DMS 273 (cell line): ENCODE measurements around the gene BAIAP2.

Experiments
- DNase-seq: peaks from one replicate; lab custom pipeline; 2025; ENCODE audit not compliant: unreplicated experiment; lab: John Stamatoyannopoulos, UW

BAIAP2 gene

DNA sequence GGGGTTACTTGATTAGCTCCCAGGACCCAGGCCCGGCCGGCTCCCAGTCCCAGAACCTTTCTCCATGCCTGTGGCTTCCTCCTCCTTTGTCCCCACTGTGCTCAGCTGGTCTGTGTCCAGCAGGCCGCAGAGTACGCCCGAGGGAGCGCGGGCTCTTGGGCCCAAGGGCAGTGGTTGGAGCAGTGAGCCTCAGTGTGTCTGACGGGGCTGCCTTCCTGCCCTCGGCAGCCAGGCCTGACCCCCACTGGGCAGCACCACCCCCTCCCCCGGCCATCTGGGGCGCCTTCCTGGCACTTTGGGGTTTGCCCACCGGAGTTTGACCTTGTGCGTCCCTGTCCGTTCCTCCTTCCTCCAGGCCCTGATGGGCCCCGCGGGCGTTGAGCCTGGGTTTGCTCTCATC lies 67.9 kb downstream of the BAIAP2 start:
- DNase-seq = no peak

DNA sequence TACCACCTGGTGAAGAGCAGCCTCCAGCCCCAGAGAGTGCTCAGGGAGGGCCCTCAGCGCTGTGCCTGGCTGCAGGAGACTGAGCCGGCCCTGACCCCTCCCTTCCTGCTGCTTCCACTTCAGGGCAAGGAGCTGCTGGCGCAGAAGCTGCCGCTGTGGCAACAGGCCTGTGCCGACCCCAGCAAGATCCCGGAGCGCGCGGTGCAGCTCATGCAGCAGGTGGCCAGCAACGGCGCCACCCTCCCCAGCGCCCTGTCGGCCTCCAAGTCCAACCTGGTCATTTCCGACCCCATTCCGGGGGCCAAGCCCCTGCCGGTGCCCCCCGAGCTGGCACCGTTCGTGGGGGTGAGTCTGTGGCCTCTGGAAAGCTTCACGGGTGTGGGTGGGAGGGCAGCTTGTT lies 68.4 kb downstream of the BAIAP2 start:
- no peak for DNase-seq

GRCh38 chr17:81106716-81107115 lies 71.8 kb downstream of the BAIAP2 start:
- no peak for DNase-seq

GRCh38 chr17:81108220-81108619 lies 73.3 kb downstream of the BAIAP2 start:
- DNase-seq = no peak

DNA sequence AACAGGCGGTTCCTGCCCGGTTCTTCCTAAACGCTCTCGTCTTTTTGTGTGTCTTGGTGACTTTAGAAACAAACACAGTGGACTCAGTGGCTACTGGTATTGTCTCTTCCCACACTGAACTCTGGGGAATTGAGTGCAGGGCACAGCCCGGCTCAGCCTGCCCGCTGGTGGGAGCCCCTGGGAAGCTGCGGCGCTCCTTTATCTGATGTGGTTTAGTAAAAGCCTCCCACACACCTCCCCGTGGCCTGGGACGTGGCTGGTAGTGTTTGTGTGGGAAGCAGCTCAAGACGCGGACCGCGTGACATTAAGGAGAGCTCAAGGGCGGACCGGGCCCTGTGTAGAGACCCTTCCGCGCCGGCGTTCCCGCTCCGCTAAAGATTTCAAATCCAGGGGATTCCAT lies 75.0 kb downstream of the BAIAP2 start:
- no peak for DNase-seq

GRCh38 chr17:81110488-81111040 lies 75.6 kb downstream of the BAIAP2 start:
- DNase-seq = no peak

DNA sequence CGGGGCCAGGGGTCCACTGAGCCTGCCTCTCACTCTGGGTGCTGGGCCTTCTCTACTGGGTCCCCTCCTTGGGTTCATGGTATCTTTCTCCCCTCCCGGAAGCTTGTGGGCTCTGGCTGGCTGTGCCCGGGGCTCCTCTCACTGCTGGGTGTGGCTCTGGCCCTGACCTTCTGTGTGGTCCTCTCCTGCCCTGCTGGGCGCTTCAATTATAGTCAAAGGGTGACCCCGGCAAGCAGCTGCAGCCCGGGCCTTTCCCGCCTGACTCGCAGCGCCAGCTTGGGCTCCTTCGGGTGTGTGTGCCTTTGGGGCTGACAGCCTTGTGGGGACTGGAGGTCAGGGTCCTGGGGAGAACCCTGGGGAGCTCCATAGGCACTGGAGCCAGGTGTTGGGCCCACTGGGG lies 76.1 kb downstream of the BAIAP2 start:
- DNase-seq = no peak

GRCh38 chr17:81112450-81112849 lies 77.5 kb downstream of the BAIAP2 start:
- DNase-seq = no peak

GRCh38 chr17:81113158-81113724 lies 78.3 kb downstream of the BAIAP2 start:
- no peak for DNase-seq

DNA sequence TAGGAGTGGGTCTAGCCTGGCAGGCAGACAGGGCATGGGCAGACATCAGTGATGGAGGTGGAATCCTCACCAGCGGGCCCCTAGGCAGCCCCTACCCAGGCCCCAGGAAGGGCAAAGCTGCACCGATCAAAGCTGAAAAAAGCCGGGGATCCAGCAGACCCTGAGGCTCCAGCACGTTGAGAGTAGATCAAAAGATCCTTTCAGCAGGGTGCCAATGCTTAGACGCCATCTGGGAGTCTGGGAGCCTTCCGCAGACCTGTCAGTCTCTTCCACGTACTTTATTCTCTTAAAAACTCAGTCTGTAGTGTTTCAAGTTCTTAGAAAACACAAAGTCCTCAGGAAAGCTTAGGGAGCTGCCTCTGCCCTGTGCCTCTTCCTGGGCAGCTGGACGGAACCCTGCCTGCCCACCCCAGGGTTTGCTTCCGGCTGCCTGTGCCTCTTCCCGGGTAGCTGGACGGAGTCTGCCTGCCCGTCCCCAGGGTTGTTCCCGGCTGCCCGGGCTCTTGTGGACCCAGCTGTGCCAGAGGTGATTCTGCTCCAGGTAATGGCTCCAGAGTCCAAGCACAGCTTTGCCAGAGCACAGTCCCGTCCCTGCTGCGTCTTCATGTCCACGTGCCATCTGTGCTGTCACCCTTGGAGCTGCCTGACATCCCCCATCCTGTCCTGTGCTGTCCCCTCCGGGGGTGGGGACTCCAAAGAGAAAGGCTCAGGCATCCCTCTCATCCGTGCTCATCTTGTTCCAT lies 79.6 kb downstream of the BAIAP2 start:
- peak; percentile 50 for DNase-seq

- DNase-seq = no peak
Measured at GRCh38 chr17:81115219-81115618, 80.3 kb downstream of the BAIAP2 start.

DNA sequence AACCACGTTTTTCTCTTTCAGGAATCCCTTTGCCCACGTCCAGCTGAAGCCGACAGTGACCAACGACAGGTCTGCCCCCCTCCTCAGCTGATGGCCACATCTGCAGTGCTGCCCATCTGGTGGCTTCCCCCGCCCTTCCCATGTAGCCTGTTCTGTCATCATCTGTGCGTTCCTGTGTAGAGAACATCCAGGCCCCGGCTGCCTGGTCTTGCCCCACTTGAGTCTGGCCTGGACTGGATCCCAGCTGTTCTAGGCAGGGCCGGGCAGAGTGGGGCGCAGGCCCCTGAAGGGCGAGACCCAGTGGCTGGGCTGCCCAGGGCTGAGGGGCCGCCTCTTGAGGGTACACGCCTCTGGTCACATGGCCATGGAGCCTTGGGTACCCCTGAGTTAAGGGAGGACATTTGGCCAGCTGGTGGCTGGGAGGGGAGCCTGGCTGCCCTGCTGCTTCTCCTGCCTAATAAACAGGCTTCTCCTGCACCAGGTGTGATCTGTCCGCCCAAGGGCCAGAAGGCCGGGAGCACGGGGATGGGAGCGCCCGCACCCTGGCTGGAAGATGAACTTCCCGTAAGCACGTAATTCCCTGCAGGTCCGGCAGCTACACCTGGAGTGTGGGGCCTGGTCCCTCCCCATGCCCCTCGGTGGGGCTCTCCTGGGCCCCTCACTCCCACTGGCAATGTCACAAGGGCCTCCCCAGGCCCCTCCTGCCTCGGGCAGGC lies 81.0 kb downstream of the BAIAP2 start:
- peak; percentile 67 for DNase-seq

DNA sequence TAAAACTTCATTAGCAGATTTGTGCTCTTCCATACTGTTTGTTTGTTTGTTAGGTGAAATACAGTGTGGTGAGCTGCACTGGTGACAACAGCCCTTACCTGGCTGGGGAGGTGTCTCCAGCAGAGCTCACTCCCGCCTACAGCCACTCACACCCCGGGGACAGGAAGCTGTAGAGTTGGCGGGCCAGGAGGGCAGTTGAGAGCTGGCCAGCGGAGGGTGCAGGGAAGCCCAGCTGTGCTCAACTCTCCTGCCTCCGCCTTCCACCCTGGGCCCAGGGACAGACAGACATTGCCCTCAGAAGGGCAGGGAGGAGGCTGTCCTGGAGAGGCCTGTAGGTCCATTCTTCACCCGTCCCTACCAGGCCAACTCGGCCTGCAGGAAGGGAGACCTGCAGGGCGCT lies 81.8 kb downstream of the BAIAP2 start:
- DNase-seq = no peak

GRCh38 chr17:81117672-81118198 lies 82.8 kb downstream of the BAIAP2 start:
- DNase-seq = no peak

DNA sequence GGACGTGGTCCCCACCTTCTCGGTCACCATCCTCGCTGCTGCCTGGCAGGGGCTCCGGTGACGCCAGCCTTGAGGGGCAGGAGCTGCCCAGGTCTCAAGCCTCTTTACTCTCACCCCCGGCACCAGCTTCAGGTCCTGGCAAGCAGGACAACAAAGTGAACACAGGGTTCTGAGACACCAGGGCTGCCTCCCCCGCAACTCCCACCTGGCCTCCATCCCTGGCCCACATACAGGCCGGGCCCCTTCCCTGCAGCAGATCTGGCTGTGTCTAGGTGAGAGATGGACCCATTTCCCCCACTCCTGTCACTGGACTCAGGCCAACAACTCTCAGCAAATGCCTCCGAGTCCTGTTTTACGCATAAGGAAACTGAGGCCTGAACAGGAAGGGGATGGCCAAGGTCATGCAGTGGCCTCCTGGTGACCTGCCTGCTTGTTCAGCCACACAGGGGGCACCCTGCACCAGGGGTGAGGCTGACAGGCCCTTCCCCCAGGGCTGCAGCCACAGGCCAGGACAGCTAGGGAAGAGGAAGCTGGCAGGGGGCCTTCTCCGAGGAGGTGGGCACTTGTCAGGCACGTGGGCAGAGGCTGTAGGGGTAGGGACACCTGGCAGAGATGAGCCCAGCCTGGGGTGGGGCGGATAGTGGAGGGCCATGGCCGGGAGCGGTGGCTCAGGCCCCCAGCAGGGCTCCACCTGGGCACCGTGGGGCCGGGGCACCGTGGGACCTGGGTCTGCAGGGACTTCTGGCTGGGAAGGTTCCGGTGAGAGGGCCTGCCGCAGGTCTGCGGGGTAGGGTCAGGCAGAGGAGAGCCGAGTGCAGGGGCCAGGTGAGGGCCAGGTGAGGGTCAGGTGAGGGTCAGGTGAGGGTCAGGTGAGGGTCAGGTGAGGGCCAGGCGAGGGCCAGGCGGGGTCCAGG lies 83.6 kb downstream of the BAIAP2 start:
- peak; percentile 50 for DNase-seq

- DNase-seq = peak; percentile 74
Measured at GRCh38 chr17:81119223-81120148, 84.5 kb downstream of the BAIAP2 start.

GRCh38 chr17:81120149-81120484 lies 85.2 kb downstream of the BAIAP2 start:
- DNase-seq = no peak

- no peak for DNase-seq
Measured at GRCh38 chr17:81120695-81121621, 86.0 kb downstream of the BAIAP2 start.
